Mucosa of descending colon (tissue), 3 donors: ENCODE data around the gene FMO2. TPM values are rescaled to one million over a fixed set of nuclear protein-coding genes. Genes with fewer than 3 reads are reported as not detected.

Experiments
- ATAC-seq: fragments of 200-7000 bp; cut with Tn5 transposase; one replicate; pipeline ENCODE4 v1.9.1; 2020; ENCODE audit warnings: mild to moderate bottlenecking, moderate library complexity
- DNase-seq, 3 donors: peaks; one replicate each; pipeline ENCODE4 v3.0.0-alpha.2; 2020
- H3K36me3 ChIP-seq: fragments of 200-600 bp; one replicate; pipeline ENCODE4 v1.8.0; 2021; ENCODE audit warnings: low read depth, mild to moderate bottlenecking
- H3K4me1 ChIP-seq: fragments of 200-600 bp; one replicate; pipeline ENCODE4 v1.8.0; 2021; ENCODE audit warnings: low read depth, mild to moderate bottlenecking
- H3K4me3 ChIP-seq: fragments of 200-600 bp; one replicate; pipeline ENCODE4 v1.8.0; 2021; ENCODE audit warnings: mild to moderate bottlenecking
- H3K9me3 ChIP-seq: fragments of 200-600 bp; one replicate; pipeline ENCODE4 v1.8.0; 2021; ENCODE audit warnings: mild to moderate bottlenecking
- CTCF ChIP-seq: fragments of 200-600 bp; IDR thresholded peaks from one replicate; pipeline ENCODE4 v1.8.0; 2022; ENCODE audit warnings: antibody characterized with exemption, mild to moderate bottlenecking
- intact Hi-C, 2 donors: fragments of 100-400 bp; cut with DNase I in 1 of 2; cut with micrococcal nuclease in 1 of 2; formaldehyde crosslinking; loops; one replicate each; pipeline versions ENCODE4 v1.11.0 to v1.11.1; 2022; cut with DNase I, micrococcal nuclease
- total RNA-seq, 3 donors: library from RNA; stranded (reverse); fragmentation: NEBNext Ultra II Directional in 2 of 3; extraction: Animal tissue kit (Norgen Biotek cat#: 25700) in 2 of 3; gene quantifications; one replicate each; pipeline versions ENCODE4 v1.2.1 to v1.2.4, GENCODE V29; 2021 to 2023
- donor health status: DM: no; HTN: no; CAD: no; lungs with moderate emphysema.
- donor health status: DM: no; HTN: no; CAD: no.
- donor health status: DM: no; HTN: yes; CAD: no.

Gene FMO2
- total RNA-seq, 3 donors from 2014 or later = 0.55 to 6.1 (median 1.2) TPM

GRCh38 chr1:171258429-171258828, 73.3 kb downstream of the FMO2 start:
- Histone ChIP-seq H3K4me1 (peaks cover 6% of the 10 kb centered on the region), H3K9me3 (no peaks in the 10 kb centered on the region), H3K4me3 (no peak overlapping the region), H3K36me3 (no peaks in the 10 kb centered on the region)
- no peak for TF ChIP-seq CTCF
- DNase-seq = no peak
- intact Hi-C loops = no loop called here
- no peak for ATAC-seq

- Histone ChIP-seq H3K9me3 (no peaks in the 10 kb centered on the region), H3K4me1 (peaks cover 6% of the 10 kb centered on the region), H3K4me3 (no peak overlapping the region), H3K36me3 (no peaks in the 10 kb centered on the region)
- DNase-seq (no peak), ATAC-seq (no peak)
- intact Hi-C loops = no loop called here
- no peak for TF ChIP-seq CTCF
These were observed 73.8 kb downstream of the FMO2 start for GRCh38 chr1:171258943-171259342.

Other genes starting within 250 kb of the FMO2 start
- gene MROH9, start 249.8 kb upstream of the FMO2 start, total RNA-seq = not detected
- gene FMO3, start 94.4 kb upstream of the FMO2 start, total RNA-seq = under 1 TPM; 0.22 to 0.63 (median 0.38) TPM
- not detected for gene FMO1, start 63.2 kb downstream of the FMO2 start, total RNA-seq
- 10 to 100 TPM in 1 of 3 donors, 1 to 10 TPM in 2; 5.4 to 14.6 (median 8.7) TPM for gene FMO4, start 128.9 kb downstream of the FMO2 start, total RNA-seq